NCI-H2081 (cell line): Measurements from ENCODE around the gene JMY.

Source experiments
- DNase-seq, 2 experiments: peaks; one replicate each; lab custom pipeline; 2025; lab: John Stamatoyannopoulos, UW

JMY gene

DNA sequence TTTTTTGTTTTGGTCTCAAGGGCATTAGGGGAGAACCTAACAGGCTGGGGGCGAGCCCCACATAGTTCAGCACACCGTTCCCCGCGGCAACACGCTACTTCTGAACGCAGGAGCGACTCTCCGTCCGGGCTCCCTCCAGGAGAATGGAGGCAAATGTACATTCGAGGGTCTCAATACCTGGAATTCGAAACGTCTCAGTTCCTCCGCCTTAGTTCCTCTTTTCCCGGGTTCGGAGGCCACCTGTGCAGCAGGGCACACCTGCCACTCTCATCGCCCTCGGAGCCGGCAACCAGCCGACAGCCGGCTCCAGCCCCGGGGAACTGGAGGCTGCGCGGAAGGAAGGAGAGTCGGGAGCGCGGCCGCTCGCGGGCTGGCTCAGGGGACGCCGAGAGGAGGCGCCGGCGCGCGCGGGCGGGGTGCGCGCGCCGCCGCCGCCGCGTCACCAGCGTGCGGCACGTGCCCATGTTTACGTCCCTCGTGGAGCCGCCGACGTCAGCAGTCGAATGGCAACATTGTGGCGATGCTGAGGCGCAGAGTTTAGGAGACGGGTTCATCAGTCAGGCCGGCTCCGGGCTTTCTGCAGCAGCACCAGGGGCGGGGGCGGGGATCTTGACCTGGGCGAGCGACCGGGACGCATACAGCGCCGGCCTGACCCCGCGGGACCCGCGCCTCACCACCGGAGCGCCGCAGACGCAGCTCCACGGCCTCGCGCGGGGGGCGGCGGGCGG is at the start of gene JMY:
Gene JMY (plus strand): TSS at position 498 of the 728 bp plus-strand sequence. CDS start 520 bp downstream, outside the sequence.
- peak; percentile 76 to 88 for DNase-seq

- no peak for DNase-seq
These were observed 49.5 kb upstream of the JMY start for GRCh38 chr5:79186455-79186854.

DNA sequence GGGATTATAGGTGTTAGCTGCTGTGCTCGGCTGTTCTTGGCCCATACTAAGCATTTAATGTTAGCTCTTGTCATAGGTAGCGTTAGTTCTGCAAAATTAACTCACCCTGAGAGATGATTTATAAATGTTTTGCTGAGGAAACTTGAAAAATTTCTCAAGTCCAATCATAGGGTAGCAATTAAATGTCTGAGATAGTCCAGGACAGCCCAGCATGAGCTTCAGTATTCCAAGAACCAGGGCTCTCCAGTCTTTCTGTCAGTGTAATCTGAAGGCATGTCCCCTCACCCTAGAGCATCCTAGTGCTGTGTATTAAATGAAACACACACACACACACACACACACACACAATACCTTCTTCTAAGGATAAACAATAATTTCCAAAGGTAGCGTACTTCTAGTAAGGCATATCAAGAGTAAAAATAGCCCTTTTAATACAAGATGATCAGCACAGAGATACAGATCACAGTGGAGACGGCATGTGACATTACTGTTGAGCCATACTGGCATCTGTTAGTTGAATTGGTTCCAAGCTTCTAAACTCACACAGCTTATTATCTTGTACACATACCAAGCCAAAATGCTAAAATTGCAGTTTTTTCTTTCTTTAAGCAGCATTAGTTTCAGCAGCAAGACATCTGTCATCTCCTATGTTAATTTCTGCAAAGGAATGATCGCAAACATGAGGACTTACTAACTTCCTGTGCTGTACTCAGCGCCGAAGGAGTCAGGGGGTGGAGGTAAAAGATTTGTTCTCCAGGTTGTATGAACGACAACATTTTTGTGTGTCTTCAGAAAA is 46.3 kb upstream of the JMY start:
- DNase-seq, result no peak

DNA sequence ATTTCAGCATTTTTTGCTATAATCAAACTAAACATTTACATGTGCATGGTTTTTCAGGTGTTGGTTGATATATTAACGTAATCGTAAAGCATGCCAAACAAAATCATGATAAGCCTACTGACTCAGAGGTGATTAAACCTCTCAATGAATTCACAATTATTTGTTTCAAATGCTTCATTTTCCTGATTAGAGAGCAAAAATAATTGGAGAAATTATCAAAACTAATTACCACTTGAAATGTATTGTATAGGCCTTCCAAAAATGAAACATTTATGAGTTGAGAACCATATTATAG is 45.7 kb upstream of the JMY start:
- no peak for DNase-seq

GRCh38 chr5:79191457-79191856 is 44.5 kb upstream of the JMY start:
- DNase-seq, result no peak

DNA sequence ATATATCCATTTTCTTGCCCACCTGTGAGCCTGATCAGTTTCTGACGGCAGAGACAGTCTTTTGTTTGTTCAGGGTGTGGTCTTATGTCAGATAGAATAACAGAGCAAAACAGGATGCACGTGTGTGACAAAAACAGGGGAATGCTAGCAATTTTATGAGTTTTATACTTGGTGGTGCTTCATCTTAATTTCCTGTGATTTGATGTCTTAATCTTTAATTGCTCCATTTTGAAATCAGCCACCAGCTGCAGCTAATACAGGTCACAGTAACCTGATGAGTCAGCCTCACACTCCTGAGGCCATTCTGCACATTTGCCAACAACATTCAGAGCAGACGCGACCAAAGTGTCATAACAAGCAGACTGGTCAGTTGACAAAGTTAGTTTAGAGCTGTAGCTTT is 42.3 kb upstream of the JMY start:
- no peak for DNase-seq

- DNase-seq, result no peak
These were observed 35.3 kb upstream of the JMY start for GRCh38 chr5:79200573-79201183.

GRCh38 chr5:79201206-79201605 is 34.7 kb upstream of the JMY start:
- DNase-seq, result no peak

DNA sequence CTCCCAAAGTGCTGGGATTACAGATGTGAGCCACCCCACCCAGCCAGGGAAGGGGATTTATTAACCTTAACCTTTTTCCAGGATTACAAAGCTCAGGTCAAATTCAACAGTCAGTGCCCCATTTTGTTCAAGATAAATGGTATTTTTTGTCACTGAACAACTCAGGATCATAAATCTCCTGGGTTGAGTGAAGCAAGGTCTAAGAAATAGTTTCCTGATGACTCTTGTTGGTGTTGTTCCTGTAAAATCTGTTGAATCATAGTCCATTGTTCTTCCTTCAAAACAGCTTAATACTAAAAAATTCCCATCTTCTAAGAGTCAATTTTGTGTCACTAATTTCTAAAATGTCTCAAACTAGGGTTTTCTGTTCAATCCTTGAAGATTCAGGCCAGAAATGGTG is 33.9 kb upstream of the JMY start:
- no peak for DNase-seq

- no peak for DNase-seq
These were observed 30.0 kb upstream of the JMY start for GRCh38 chr5:79205965-79206364.

DNA sequence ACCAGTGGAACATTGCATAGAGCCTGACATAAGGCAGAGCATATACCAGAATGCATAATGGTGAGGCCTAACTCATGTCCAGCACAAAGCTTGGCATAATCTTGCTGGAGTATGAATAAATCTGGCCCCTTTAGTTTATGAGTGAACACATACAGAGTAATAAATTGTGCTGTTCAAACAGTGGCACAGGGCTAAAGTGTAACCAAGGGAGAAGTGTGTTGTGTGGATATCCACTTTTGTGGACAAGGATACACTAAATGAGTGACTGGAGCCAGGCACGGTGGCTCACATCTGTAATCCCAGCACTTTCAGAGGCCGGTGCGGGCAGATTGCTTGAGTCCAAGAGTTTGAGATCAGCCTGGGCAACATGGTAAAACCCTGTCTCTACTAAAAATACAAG is 29.4 kb upstream of the JMY start:
- DNase-seq, result no peak

DNA sequence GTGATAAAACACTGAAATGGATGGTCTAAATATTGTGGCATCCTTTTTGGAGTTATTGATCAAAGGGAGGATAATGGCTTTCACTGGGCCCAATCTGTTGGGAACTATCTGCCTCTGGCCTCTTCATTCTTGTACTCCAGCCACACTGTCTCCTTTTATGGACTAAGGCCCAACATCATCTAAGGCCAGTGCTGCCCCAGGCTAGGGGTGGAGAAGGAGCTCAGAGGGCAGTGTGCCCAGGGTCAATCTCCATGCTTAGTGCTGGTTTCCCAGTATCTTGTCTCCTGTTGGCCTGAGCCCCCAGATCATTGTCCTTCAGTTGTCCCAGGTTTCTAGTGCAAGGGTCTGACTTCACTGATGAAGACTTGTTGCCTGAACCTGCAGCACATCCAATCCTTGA is 26.4 kb upstream of the JMY start:
- DNase-seq, result no peak

GRCh38 chr5:79224286-79224984 is 11.5 kb upstream of the JMY start:
- no peak for DNase-seq

DNA sequence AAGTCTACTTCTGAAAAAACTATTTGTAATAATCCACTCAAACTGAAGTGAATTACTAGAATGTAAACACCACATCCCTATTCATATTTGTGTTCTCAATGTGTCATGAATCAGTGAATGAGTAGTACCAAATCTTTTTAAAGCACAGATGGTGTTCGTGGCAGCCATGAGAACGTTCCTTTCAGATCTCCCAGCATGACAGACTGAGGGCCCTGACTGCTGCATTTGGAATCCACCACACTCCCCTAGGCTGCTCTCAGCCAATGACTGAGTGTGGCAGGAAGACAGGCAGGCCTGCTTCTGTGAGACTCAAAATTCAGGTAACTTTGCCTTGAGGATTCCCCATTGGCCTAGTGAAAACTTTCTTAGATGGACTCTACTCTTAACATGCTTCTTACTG is 10.9 kb upstream of the JMY start:
- DNase-seq, result no peak

- DNase-seq, result no peak
These were observed 10.5 kb upstream of the JMY start for GRCh38 chr5:79225441-79225840.

DNA sequence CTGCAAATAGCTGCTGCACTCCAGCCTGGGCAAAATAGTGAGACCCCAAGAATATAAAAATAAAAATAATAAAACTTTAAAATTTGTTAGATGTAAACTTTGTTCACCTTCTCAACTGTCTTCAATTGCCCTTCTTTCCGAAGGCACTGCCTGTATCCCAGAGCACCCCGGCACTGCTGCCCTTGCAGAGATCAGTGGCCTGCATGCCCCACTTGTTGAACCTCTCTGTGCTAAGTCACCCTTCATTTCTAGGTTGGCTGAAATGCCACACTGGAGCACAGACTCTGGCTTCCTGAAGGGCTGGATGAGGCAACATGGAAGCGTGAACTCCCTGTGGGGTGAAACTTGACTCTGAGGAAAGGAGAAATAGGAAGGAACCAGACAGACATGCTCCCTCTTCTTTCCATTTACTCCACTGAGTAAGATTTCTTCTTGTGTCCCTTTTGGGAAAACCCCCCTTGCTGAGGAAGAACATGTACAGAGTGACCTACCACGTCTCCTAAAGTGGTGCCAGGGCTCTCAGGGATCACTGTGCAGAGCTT is 8.4 kb upstream of the JMY start:
- no peak for DNase-seq

DNA sequence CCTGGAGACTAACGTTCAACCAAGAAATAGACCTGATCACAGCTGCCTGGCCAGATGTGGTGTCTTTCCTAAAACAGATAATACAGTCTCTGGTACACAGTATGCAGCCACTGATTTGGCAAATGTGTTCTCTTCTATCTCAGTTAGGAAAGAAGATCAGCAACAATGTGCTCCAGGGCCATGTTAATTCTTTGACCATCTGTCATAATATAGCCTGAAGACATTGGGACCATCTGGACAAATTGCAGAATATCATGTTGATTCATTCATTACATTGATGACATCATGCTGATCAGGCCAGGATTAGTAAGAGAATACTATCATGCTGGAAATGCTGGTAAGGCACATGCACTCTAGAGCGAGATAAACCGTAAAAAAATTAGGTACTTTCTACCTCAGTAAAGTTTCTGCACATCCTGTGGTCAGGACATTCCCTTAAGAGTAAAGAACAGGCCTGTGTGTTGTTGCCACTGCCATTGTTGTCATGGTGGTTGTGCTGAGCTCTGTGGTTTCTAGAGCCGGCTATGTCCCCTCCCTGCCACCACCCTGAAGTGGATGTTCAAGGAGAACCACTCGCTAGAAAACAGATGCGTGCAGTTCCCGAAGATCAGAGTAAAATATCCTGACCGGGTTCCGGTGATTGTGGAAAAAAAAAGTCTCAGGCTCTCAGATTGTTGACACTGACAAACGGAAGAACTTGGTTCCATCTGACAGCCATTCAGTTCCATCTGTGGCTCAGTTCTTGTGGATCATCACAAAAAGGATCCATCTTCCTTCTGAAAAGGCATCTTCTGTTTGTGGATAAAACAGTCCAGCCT is 6.4 kb upstream of the JMY start:
- no peak for DNase-seq

- peak in 1 of 2 experiments; percentile 26 for DNase-seq
These were observed 684 bp upstream of the JMY start for GRCh38 chr5:79235261-79235633.

DNA sequence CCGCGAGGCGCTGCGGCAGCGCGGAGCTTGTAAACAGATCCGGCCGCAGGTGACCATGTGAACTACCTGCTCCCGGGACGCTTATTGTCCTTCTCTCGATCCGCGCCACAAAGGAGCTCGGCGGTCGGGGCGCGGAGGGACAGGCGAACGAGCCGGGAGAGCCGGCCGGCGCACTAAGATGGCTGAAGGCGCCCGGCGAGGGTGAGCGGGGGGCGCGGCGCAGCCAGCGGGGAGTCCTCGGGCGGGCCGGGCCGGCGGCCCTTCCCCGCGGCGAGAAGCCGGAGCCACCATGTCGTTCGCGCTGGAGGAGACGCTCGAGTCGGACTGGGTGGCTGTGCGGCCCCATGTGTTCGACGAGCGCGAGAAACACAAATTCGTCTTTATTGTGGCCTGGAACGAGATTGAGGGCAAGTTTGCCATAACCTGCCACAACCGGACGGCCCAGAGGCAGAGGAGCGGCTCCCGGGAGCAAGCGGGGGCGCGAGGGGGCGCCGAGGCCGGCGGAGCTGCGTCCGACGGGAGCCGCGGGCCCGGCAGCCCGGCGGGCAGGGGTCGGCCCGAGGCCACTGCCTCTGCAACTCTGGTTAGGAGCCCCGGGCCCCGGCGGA is 535 bp downstream of the JMY start:
- peak in 1 of 2 experiments; percentile 27 for DNase-seq

- DNase-seq, result peak; percentile 17 to 27
These were observed 1.2 kb downstream of the JMY start for GRCh38 chr5:79236970-79237739.
